Activated CD4-positive, alpha-beta T cell treated with anti-CD3 and anti-CD28 coated beads, Interleukin-2, amount 10 ng/mL, durations not matched to agents 7 days and 5 days (primary cell): Measurements from ENCODE around the gene LPO. TPM values are rescaled to one million over a fixed set of nuclear protein-coding genes. Genes with fewer than 3 reads are reported as not detected.

Experiments used
- CTCF ChIA-PET: fragments of 350-600 bp; sonication (Branson Sonifier 250); formaldehyde crosslinking; loops from one replicate; lab custom pipeline; 2021; ENCODE audit warnings: antibody characterized with exemption; lab: Charles Lee
- POLR2A ChIA-PET: fragments of 350-600 bp; sonication (Branson Sonifier 250); formaldehyde crosslinking; loops from one replicate; lab custom pipeline; 2021; ENCODE audit warnings: antibody characterized with exemption; lab: Charles Lee
- DNase-seq: peaks from one replicate; pipeline ENCODE4 v3.0.0-alpha.2; 2020
- H3K27ac Mint-ChIP-seq: one replicate; pipeline ENCODE4 v1.8.0; 2021; ENCODE audit warnings: mild to moderate bottlenecking, moderate library complexity, mixed read lengths
- H3K27me3 Mint-ChIP-seq: one replicate; pipeline ENCODE4 v1.8.0; 2021; ENCODE audit warnings: mixed read lengths
- H3K36me3 Mint-ChIP-seq: one replicate; pipeline ENCODE4 v1.8.0; 2021; ENCODE audit warnings: low read depth, mixed read lengths
- H3K4me1 Mint-ChIP-seq: one replicate; pipeline ENCODE4 v1.8.0; 2021; ENCODE audit warnings: mixed read lengths
- H3K4me3 Mint-ChIP-seq: one replicate; pipeline ENCODE4 v1.8.0; 2021; ENCODE audit warnings: mild to moderate bottlenecking, moderate library complexity, mixed read lengths
- H3K9me3 Mint-ChIP-seq: one replicate; pipeline ENCODE4 v1.8.0; 2021; ENCODE audit warnings: mixed read lengths
- total RNA-seq, 2 experiments: library from RNA; stranded (reverse); gene quantifications; one replicate each; pipeline ENCODE4 v1.2.3, GENCODE V29; 2021

LPO gene
- total RNA-seq, 2 experiments from 2014 or later, result not detected

GRCh38 chr17:58208344-58208743, 30.0 kb upstream of the LPO start:
- H3K27me3 Mint-ChIP-seq, result no peaks in the 10 kb centered on the region
- no peak overlapping the region for H3K4me3 Mint-ChIP-seq
- H3K4me1 Mint-ChIP-seq, result peaks cover 5% of the 10 kb centered on the region
- H3K27ac Mint-ChIP-seq, result no peak overlapping the region
- CTCF ChIA-PET, result interaction anchor here (0.6 to 1.3 kb wide), 2 partner anchors 8 to 60 kb away, joined by 3 to 4 read pairs; no protein-coding TSS in a partner anchor
- POLR2A ChIA-PET, result no interaction called here
- no peak for DNase-seq
- no peaks in the 10 kb centered on the region for H3K9me3 Mint-ChIP-seq
- H3K36me3 Mint-ChIP-seq, result peaks cover 7% of the 10 kb centered on the region

- H3K9me3 Mint-ChIP-seq, result no peaks in the 10 kb centered on the region
- ChIA-PET POLR2A (no interaction called here), CTCF (interaction anchor here (0.6 to 5.8 kb wide), 5 partner anchors 10 to 1208 kb away, joined by 3 to 33 read pairs (median 3); partner anchors contain the start of gene LPO)
- H3K27me3 Mint-ChIP-seq, result no peaks in the 10 kb centered on the region
- no peak overlapping the region for H3K4me3 Mint-ChIP-seq
- peaks cover 5% of the 10 kb centered on the region for H3K4me1 Mint-ChIP-seq
- no peak overlapping the region for H3K27ac Mint-ChIP-seq
- H3K36me3 Mint-ChIP-seq, result peaks cover 7% of the 10 kb centered on the region
- no peak for DNase-seq
Observed at GRCh38 chr17:58210922-58211321, 27.5 kb upstream of the LPO start.

- Mint-ChIP-seq H3K9me3 (no peaks in the 10 kb centered on the region), H3K27ac (no peak overlapping the region), H3K27me3 (no peaks in the 10 kb centered on the region), H3K4me1 (peaks cover 25% of the 10 kb centered on the region), H3K4me3 (no peak overlapping the region), H3K36me3 (peaks cover 2% of the 10 kb centered on the region)
- ChIA-PET POLR2A (no interaction called here), CTCF (interaction anchor here (0.9 to 5.8 kb wide), 5 partner anchors 8 to 299 kb away, joined by 3 to 33 read pairs (median 3); no protein-coding TSS in a partner anchor)
- DNase-seq, result no peak
Observed at GRCh38 chr17:58215685-58216084, 22.7 kb upstream of the LPO start.

GRCh38 chr17:58217766-58218165, 20.6 kb upstream of the LPO start:
- Mint-ChIP-seq H3K4me3 (no peak overlapping the region), H3K9me3 (no peaks in the 10 kb centered on the region), H3K36me3 (no peaks in the 10 kb centered on the region), H3K27ac (peak overlapping the region; percentile 71), H3K27me3 (no peaks in the 10 kb centered on the region), H3K4me1 (peaks cover 24% of the 10 kb centered on the region)
- POLR2A ChIA-PET, result no interaction called here
- CTCF ChIA-PET, result interaction anchor here (0.9 to 1.6 kb wide), 3 partner anchors 13 to 26 kb away, joined by 3 read pairs; partner anchors contain the start of gene EPX
- DNase-seq, result no peak

GRCh38 chr17:58219007-58219788, 19.2 kb upstream of the LPO start, which contains the start of gene MKS1:
MKS1 (minus strand) TSS chr17:58219255; CDS start chr17:58219230, 25 bp downstream.
- ChIA-PET POLR2A (no interaction called here), CTCF (interaction anchor here (0.7 to 3.4 kb wide), 10 partner anchors 9 to 198 kb away, joined by 3 to 16 read pairs (median 3); partner anchors contain the start of gene RNF43)
- peak; percentile 95 for DNase-seq
- peaks cover 9% of the 10 kb centered on the region for H3K27me3 Mint-ChIP-seq
- peak within 1 kb of the TSS; percentile 92 for H3K4me3 Mint-ChIP-seq
- no peaks in the 10 kb centered on the region for H3K36me3 Mint-ChIP-seq
- H3K27ac Mint-ChIP-seq, result peak within 1 kb of the TSS; percentile 97
- peaks cover 26% of the 10 kb centered on the region for H3K4me1 Mint-ChIP-seq
- no peaks in the 10 kb centered on the region for H3K9me3 Mint-ChIP-seq

GRCh38 chr17:58219789-58220183, 18.6 kb upstream of the LPO start:
- Mint-ChIP-seq H3K27me3 (peaks cover 14% of the 10 kb centered on the region), H3K4me1 (peaks cover 31% of the 10 kb centered on the region), H3K36me3 (no peaks in the 10 kb centered on the region), H3K9me3 (no peaks in the 10 kb centered on the region), H3K27ac (peak overlapping the region; percentile 97), H3K4me3 (peak overlapping the region; percentile 92)
- DNase-seq, result no peak
- ChIA-PET CTCF (interaction anchor here (1.0 to 3.4 kb wide), 7 partner anchors 10 to 144 kb away, joined by 3 to 16 read pairs (median 3); no protein-coding TSS in a partner anchor), POLR2A (interaction anchor here (0.6 kb wide), 1 partner anchor 547 kb away, joined by 3 read pairs; no protein-coding TSS in a partner anchor)

- H3K4me1 Mint-ChIP-seq, result peaks cover 18% of the 10 kb centered on the region
- peaks cover 38% of the 10 kb centered on the region for H3K27me3 Mint-ChIP-seq
- H3K4me3 Mint-ChIP-seq, result no peak overlapping the region
- CTCF ChIA-PET, result no interaction called here
- no peaks in the 10 kb centered on the region for H3K9me3 Mint-ChIP-seq
- H3K36me3 Mint-ChIP-seq, result no peaks in the 10 kb centered on the region
- H3K27ac Mint-ChIP-seq, result no peak overlapping the region
- DNase-seq, result no peak
- POLR2A ChIA-PET, result no interaction called here
Observed at GRCh38 chr17:58224315-58224714, 14.1 kb upstream of the LPO start.

GRCh38 chr17:58227733-58228132, 10.7 kb upstream of the LPO start:
- POLR2A ChIA-PET, result no interaction called here

GRCh38 chr17:58228679-58229078, 9.7 kb upstream of the LPO start:
- CTCF ChIA-PET, result interaction anchor here (0.6 to 2.0 kb wide), 4 partner anchors 8 to 21 kb away, joined by 3 to 5 read pairs (median 4); no protein-coding TSS in a partner anchor
- no peak overlapping the region for H3K27ac Mint-ChIP-seq
- POLR2A ChIA-PET, result no interaction called here

More at GRCh38 chr17:58227733-58228132, 10.7 kb upstream of the LPO start:
- no peaks in the 10 kb centered on the region for H3K9me3 Mint-ChIP-seq
- H3K27me3 Mint-ChIP-seq, result peaks cover 43% of the 10 kb centered on the region
- no peak overlapping the region for H3K27ac Mint-ChIP-seq
- DNase-seq, result no peak
- H3K4me1 Mint-ChIP-seq, result peaks cover 15% of the 10 kb centered on the region
- no peaks in the 10 kb centered on the region for H3K36me3 Mint-ChIP-seq
- no peak overlapping the region for H3K4me3 Mint-ChIP-seq
- CTCF ChIA-PET, result interaction anchor here (1.1 to 2.0 kb wide), 3 partner anchors 20 to 122 kb away, joined by 3 to 5 read pairs (median 4); no protein-coding TSS in a partner anchor

GRCh38 chr17:58229384-58229783, 9.0 kb upstream of the LPO start:
- ChIA-PET POLR2A (no interaction called here), CTCF (interaction anchor here (1.4 to 2.0 kb wide), 3 partner anchors 18 to 20 kb away, joined by 3 to 5 read pairs (median 4); no protein-coding TSS in a partner anchor)
- DNase-seq, result no peak
- Mint-ChIP-seq H3K27ac (no peak overlapping the region), H3K4me1 (peaks cover 14% of the 10 kb centered on the region), H3K4me3 (no peak overlapping the region), H3K27me3 (peaks cover 34% of the 10 kb centered on the region), H3K9me3 (no peaks in the 10 kb centered on the region), H3K36me3 (no peaks in the 10 kb centered on the region)

More at GRCh38 chr17:58228679-58229078, 9.7 kb upstream of the LPO start:
- DNase-seq, result no peak
- Mint-ChIP-seq H3K36me3 (no peaks in the 10 kb centered on the region), H3K27me3 (peaks cover 36% of the 10 kb centered on the region), H3K4me1 (peaks cover 18% of the 10 kb centered on the region), H3K4me3 (no peak overlapping the region), H3K9me3 (no peaks in the 10 kb centered on the region)

- ChIA-PET POLR2A (no interaction called here), CTCF (interaction anchor here (1.2 to 1.4 kb wide), 2 partner anchors 17 to 20 kb away, joined by 3 read pairs; no protein-coding TSS in a partner anchor)
- H3K36me3 Mint-ChIP-seq, result no peaks in the 10 kb centered on the region
Observed at GRCh38 chr17:58229881-58230280, 8.5 kb upstream of the LPO start.

GRCh38 chr17:58231641-58232040, 6.7 kb upstream of the LPO start:
- ChIA-PET CTCF (interaction anchor here (1.0 to 2.0 kb wide), 3 partner anchors 13 to 31 kb away, joined by 3 to 8 read pairs (median 3); partner anchors contain the start of gene MKS1), POLR2A (no interaction called here)
- no peaks in the 10 kb centered on the region for H3K36me3 Mint-ChIP-seq
- no peak overlapping the region for H3K27ac Mint-ChIP-seq
- no peaks in the 10 kb centered on the region for H3K9me3 Mint-ChIP-seq
- no peak for DNase-seq
- H3K4me1 Mint-ChIP-seq, result peaks cover 12% of the 10 kb centered on the region
- H3K4me3 Mint-ChIP-seq, result no peak overlapping the region
- H3K27me3 Mint-ChIP-seq, result peaks cover 39% of the 10 kb centered on the region

More at GRCh38 chr17:58229881-58230280, 8.5 kb upstream of the LPO start:
- Mint-ChIP-seq H3K27ac (no peak overlapping the region), H3K9me3 (no peaks in the 10 kb centered on the region), H3K27me3 (peaks cover 35% of the 10 kb centered on the region), H3K4me3 (no peak overlapping the region), H3K4me1 (peaks cover 12% of the 10 kb centered on the region)
- no peak for DNase-seq
